Rectal smooth muscle tissue (tissue), 1 donor: ENCODE measurements around the gene ZDHHC22.

Experiments used
- H3K27ac ChIP-seq: one replicate; pipeline ENCODE4 v1.7.0; 2013; ENCODE audit warnings: low read depth, low read length, inconsistent platforms
- H3K27me3 ChIP-seq: one replicate; pipeline ENCODE4 v1.7.0; 2013; ENCODE audit warnings: low read length; ENCODE audit not compliant: control insufficient read depth, insufficient read depth
- H3K36me3 ChIP-seq: one replicate; pipeline ENCODE4 v1.7.0; 2013; ENCODE audit warnings: low read length; ENCODE audit not compliant: control insufficient read depth, insufficient read depth
- H3K4me1 ChIP-seq: one replicate; pipeline ENCODE4 v1.7.0; 2013; ENCODE audit warnings: low read length; ENCODE audit not compliant: control insufficient read depth, insufficient read depth
- H3K4me3 ChIP-seq: one replicate; pipeline ENCODE4 v1.7.0; 2013; ENCODE audit warnings: low read length
- H3K9ac ChIP-seq: one replicate; pipeline ENCODE4 v1.7.0; 2013; ENCODE audit warnings: low read length

Gene ZDHHC22

GRCh38 chr14:77141214-77142004 lies at the start of gene ZDHHC22:
ZDHHC22 (minus strand) TSS chr14:77141791; CDS start chr14:77139738, 2,053 bp downstream.
- H3K9ac ChIP-seq, result no peak within 1 kb of the TSS
- no peaks in the 10 kb centered on the region for H3K36me3 ChIP-seq
- H3K27me3 ChIP-seq, result peaks cover 50% of the 10 kb centered on the region

GRCh38 chr14:77190977-77191376 lies 49.4 kb upstream of the ZDHHC22 start:
- H3K4me1 ChIP-seq, result no peaks in the 10 kb centered on the region

More at GRCh38 chr14:77141214-77142004, at the start of gene ZDHHC22:
- Histone ChIP-seq H3K27ac (no peak within 1 kb of the TSS), H3K4me1 (no peaks in the 10 kb centered on the region), H3K4me3 (no peak within 1 kb of the TSS)

GRCh38 chr14:77189479-77189878 lies 47.9 kb upstream of the ZDHHC22 start:
- H3K27ac ChIP-seq, result no peak overlapping the region
- no peaks in the 10 kb centered on the region for H3K27me3 ChIP-seq
- no peak overlapping the region for H3K4me3 ChIP-seq
- H3K36me3 ChIP-seq, result no peaks in the 10 kb centered on the region
- H3K9ac ChIP-seq, result no peak overlapping the region
- no peaks in the 10 kb centered on the region for H3K4me1 ChIP-seq

More at GRCh38 chr14:77190977-77191376, 49.4 kb upstream of the ZDHHC22 start:
- Histone ChIP-seq H3K36me3 (no peaks in the 10 kb centered on the region), H3K4me3 (no peak overlapping the region), H3K9ac (no peak overlapping the region), H3K27me3 (no peaks in the 10 kb centered on the region), H3K27ac (no peak overlapping the region)

- Histone ChIP-seq H3K4me1 (no peaks in the 10 kb centered on the region), H3K9ac (no peak overlapping the region), H3K36me3 (no peaks in the 10 kb centered on the region), H3K27ac (no peak overlapping the region), H3K27me3 (no peaks in the 10 kb centered on the region), H3K4me3 (no peak overlapping the region)
Observed at GRCh38 chr14:77187649-77188012, 46.0 kb upstream of the ZDHHC22 start.

- Histone ChIP-seq H3K27ac (no peak overlapping the region), H3K9ac (no peak overlapping the region), H3K4me1 (no peaks in the 10 kb centered on the region), H3K36me3 (no peaks in the 10 kb centered on the region), H3K4me3 (no peak overlapping the region), H3K27me3 (no peaks in the 10 kb centered on the region)
Observed at GRCh38 chr14:77186911-77187648, 45.5 kb upstream of the ZDHHC22 start.

GRCh38 chr14:77185093-77185465 lies 43.5 kb upstream of the ZDHHC22 start:
- Histone ChIP-seq H3K27me3 (peaks cover 2% of the 10 kb centered on the region), H3K4me3 (no peak overlapping the region), H3K27ac (no peak overlapping the region), H3K9ac (no peak overlapping the region), H3K4me1 (no peaks in the 10 kb centered on the region), H3K36me3 (no peaks in the 10 kb centered on the region)

- peaks cover 2% of the 10 kb centered on the region for H3K27me3 ChIP-seq
- H3K4me1 ChIP-seq, result no peaks in the 10 kb centered on the region
- H3K36me3 ChIP-seq, result no peaks in the 10 kb centered on the region
- H3K27ac ChIP-seq, result no peak overlapping the region
- no peak overlapping the region for H3K9ac ChIP-seq
- H3K4me3 ChIP-seq, result no peak overlapping the region
Observed at GRCh38 chr14:77184396-77185092, 43.0 kb upstream of the ZDHHC22 start.

- Histone ChIP-seq H3K36me3 (no peaks in the 10 kb centered on the region), H3K4me3 (no peak overlapping the region), H3K27me3 (peaks cover 2% of the 10 kb centered on the region), H3K9ac (no peak overlapping the region), H3K4me1 (no peaks in the 10 kb centered on the region), H3K27ac (no peak overlapping the region)
Observed at GRCh38 chr14:77183896-77184295, 42.3 kb upstream of the ZDHHC22 start.

- peaks cover 2% of the 10 kb centered on the region for H3K27me3 ChIP-seq
- peak within 1 kb of the TSS; percentile 54 for H3K4me3 ChIP-seq
- H3K27ac ChIP-seq, result no peak within 1 kb of the TSS
- no peaks in the 10 kb centered on the region for H3K4me1 ChIP-seq
- H3K36me3 ChIP-seq, result no peaks in the 10 kb centered on the region
- peak within 1 kb of the TSS; percentile 1 for H3K9ac ChIP-seq
Observed at GRCh38 chr14:77181603-77182437, 40.2 kb upstream of the ZDHHC22 start, which contains the start of gene TMEM63C. TMEM63C (plus strand) TSS chr14:77181798; CDS start chr14:77218814, 37,016 bp downstream.

- H3K4me1 ChIP-seq, result no peaks in the 10 kb centered on the region
- H3K4me3 ChIP-seq, result peak overlapping the region; percentile 54
- H3K36me3 ChIP-seq, result no peaks in the 10 kb centered on the region
- H3K9ac ChIP-seq, result no peak overlapping the region
- H3K27me3 ChIP-seq, result peaks cover 2% of the 10 kb centered on the region
- no peak overlapping the region for H3K27ac ChIP-seq
Observed at GRCh38 chr14:77180726-77181602, 39.4 kb upstream of the ZDHHC22 start.

- Histone ChIP-seq H3K27me3 (peaks cover 2% of the 10 kb centered on the region), H3K4me3 (no peak overlapping the region), H3K9ac (no peak overlapping the region), H3K4me1 (no peaks in the 10 kb centered on the region), H3K36me3 (no peaks in the 10 kb centered on the region), H3K27ac (no peak overlapping the region)
Observed at GRCh38 chr14:77178656-77179055, 37.1 kb upstream of the ZDHHC22 start.
